Measurements from ENCODE around the gene CKLF.

DNA sequence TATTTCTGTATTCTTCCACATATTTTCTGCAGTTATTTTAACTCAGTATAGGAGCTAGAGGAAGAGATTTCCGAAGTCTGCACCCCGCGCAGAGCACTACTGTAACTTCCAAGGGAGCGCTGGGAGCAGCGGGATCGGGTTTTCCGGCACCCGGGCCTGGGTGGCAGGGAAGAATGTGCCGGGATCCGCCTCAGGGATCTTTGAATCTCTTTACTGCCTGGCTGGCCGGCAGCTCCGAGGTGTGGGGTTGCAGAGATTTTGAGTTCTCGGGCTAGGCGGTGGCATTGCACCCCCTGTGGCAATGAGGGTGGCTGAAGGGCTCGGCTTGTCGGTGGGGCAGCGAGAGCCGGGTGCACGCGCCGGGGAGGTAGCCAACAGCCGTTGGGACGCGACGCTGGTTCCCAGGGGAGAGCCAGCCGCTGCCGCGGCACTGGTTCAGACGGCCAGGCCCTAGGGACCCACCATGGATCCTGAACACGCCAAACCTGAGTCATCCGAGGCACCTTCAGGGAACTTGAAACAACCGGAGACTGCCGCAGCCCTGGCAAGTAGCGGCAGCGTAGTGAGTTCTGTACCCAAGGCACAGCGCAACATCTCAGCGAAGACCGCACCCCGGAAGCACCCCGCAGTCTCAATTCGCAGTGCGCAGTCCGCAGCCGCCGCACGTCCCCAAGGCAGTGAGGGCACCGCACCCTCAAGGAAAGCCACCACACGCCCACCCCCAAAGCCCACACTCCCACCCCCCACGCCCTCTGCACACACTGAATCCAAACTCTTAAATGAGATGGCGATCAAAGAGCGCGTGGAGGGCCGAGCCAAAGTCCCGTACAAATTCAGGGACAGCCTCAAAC lies 13.9 kb downstream of the CKLF start, which contains the start of gene CMTM1:
- TF ChIP-seq TAF1 (IDR thresholded peaks at IDR 0.05; ENCODE audit: low read depth, low read length), result no peak
- no peak for TF ChIP-seq POLR2A (IDR thresholded peaks at IDR 0.05; ENCODE audit: low read depth, low read length)
- no peak for TF ChIP-seq POLR2AphosphoS5 (IDR thresholded peaks at IDR 0.05; ENCODE audit: low read depth, low read length)
- no peak for TF ChIP-seq PAX5 (IDR thresholded peaks at IDR 0.05; ENCODE audit: insufficient read depth, low read length, severe bottlenecking)
- TF ChIP-seq SPI1 (IDR thresholded peaks at IDR 0.05; ENCODE audit: low read depth, low read length), result no peak
- no peak for TF ChIP-seq POU2F2 (IDR thresholded peaks at IDR 0.05; ENCODE audit: low read depth, low read length)
